Smooth muscle cell (in vitro differentiated cells): Measurements from ENCODE around the gene STPG3. TPM values are rescaled to one million over a fixed set of nuclear protein-coding genes. Genes with fewer than 3 reads are reported as not detected.

ENCODE experiments used
- DNase-seq: peaks from one replicate; lab custom pipeline; 2025; ENCODE audit not compliant: unreplicated experiment; lab: John Stamatoyannopoulos, UW
- H2AFZ ChIP-seq: fragments of 200-600 bp; sonication (generic); 2 replicates; pipeline ENCODE4 v1.6.0; 2016; ENCODE audit warnings: antibody characterized with exemption, low read depth, mild to moderate bottlenecking
- H3F3A ChIP-seq: fragments of 200-600 bp; sonication (generic); 2 replicates; pipeline ENCODE4 v1.6.0; 2017; ENCODE audit warnings: antibody characterized with exemption, low read depth
- H3K27ac ChIP-seq: fragments of 200-600 bp; sonication (generic); 2 replicates; pipeline ENCODE4 v1.5.1; 2016; ENCODE audit warnings: low read depth, mild to moderate bottlenecking
- H3K27me3 ChIP-seq: fragments of 200-600 bp; sonication (generic); 2 replicates; pipeline ENCODE4 v1.6.1; 2016; ENCODE audit warnings: low read depth, mild to moderate bottlenecking
- H3K36me3 ChIP-seq: fragments of 200-600 bp; sonication (generic); 2 replicates; pipeline ENCODE4 v1.5.1; 2016; ENCODE audit warnings: low read depth
- H3K4me1 ChIP-seq: fragments of 200-600 bp; sonication (generic); 2 replicates; pipeline ENCODE4 v1.5.1; 2016; ENCODE audit warnings: low read depth
- H3K4me2 ChIP-seq: fragments of 200-600 bp; sonication (generic); 2 replicates; pipeline ENCODE4 v1.6.0; 2016; ENCODE audit warnings: mild to moderate bottlenecking
- H3K4me3 ChIP-seq: fragments of 200-600 bp; sonication (generic); 2 replicates; pipeline ENCODE4 v1.5.1; 2016; ENCODE audit warnings: mild to moderate bottlenecking
- H3K79me2 ChIP-seq: fragments of 200-600 bp; sonication (generic); 2 replicates; pipeline ENCODE4 v1.6.0; 2016; ENCODE audit warnings: low read depth, mild to moderate bottlenecking
- H3K9ac ChIP-seq: fragments of 200-600 bp; sonication (generic); 2 replicates; pipeline ENCODE4 v1.6.0; 2016; ENCODE audit warnings: low read depth
- H3K9me3 ChIP-seq: fragments of 200-600 bp; sonication (generic); replicated peaks from 2 replicates; pipeline ENCODE4 v1.5.1; 2016; ENCODE audit warnings: low read depth
- H4K20me1 ChIP-seq: fragments of 200-600 bp; sonication (generic); 2 replicates; pipeline ENCODE4 v1.6.0; 2016; ENCODE audit warnings: low read depth
- WGBS: methylation state at CpG from one replicate; pipeline ENCODE4 v1.1.7; 2016; ENCODE audit warnings: low lambda C conversion rate; 5-methylcytosine and 5-hydroxymethylcytosine counted together
- polyA plus RNA-seq: library from polyadenylated mRNA; unstranded; fragments of >200 nt; fragmentation: Nextera tagmentation; extraction: Ambion mirVana; gene quantifications from 2 replicates; pipeline ENCODE4 v1.2.1, GENCODE V29; 2016
- total RNA-seq: library from RNA; depleted of rRNA; stranded (reverse); fragments of >200 nt; gene quantifications from 2 replicates; pipeline ENCODE4 v1.2.3, GENCODE V29; 2014
- TF ChIP-seq, protein P1 (sequence below): fragments of 200-600 bp; sonication (generic); IDR thresholded peaks from 2 replicates; pipeline ENCODE4 v1.5.1; 2017; ENCODE audit warnings: borderline replicate concordance, mild to moderate bottlenecking, antibody characterized with exemption; ENCODE audit not compliant: insufficient read depth, poor library complexity, severe bottlenecking

STPG3 gene
- total and polyA plus RNA-seq, 2 experiments from 2014 or later, result not detected

GRCh38 chr9:137275588-137276472 is 24.7 kb downstream of the STPG3 start:
- WGBS, result 87% methylated on average over 21 of the region's 24 CpGs
- H3F3A ChIP-seq, result no peaks in the 10 kb centered on the region
- H4K20me1 ChIP-seq, result peaks cover 38% of the 10 kb centered on the region
- DNase-seq, result no peak
- TF ChIP-seq, protein P1, sequence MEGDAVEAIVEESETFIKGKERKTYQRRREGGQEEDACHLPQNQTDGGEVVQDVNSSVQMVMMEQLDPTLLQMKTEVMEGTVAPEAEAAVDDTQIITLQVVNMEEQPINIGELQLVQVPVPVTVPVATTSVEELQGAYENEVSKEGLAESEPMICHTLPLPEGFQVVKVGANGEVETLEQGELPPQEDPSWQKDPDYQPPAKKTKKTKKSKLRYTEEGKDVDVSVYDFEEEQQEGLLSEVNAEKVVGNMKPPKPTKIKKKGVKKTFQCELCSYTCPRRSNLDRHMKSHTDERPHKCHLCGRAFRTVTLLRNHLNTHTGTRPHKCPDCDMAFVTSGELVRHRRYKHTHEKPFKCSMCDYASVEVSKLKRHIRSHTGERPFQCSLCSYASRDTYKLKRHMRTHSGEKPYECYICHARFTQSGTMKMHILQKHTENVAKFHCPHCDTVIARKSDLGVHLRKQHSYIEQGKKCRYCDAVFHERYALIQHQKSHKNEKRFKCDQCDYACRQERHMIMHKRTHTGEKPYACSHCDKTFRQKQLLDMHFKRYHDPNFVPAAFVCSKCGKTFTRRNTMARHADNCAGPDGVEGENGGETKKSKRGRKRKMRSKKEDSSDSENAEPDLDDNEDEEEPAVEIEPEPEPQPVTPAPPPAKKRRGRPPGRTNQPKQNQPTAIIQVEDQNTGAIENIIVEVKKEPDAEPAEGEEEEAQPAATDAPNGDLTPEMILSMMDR, result no peak
- H3K79me2 ChIP-seq, result no peaks in the 10 kb centered on the region
- H2AFZ ChIP-seq, result no peak overlapping the region
- peaks cover 15% of the 10 kb centered on the region for H3K4me1 ChIP-seq
- H3K4me2 ChIP-seq, result no peak overlapping the region
- H3K27me3 ChIP-seq, result peaks cover 3% of the 10 kb centered on the region
- no peak overlapping the region for H3K27ac ChIP-seq
- H3K9me3 ChIP-seq, result no peaks in the 10 kb centered on the region
- no peak overlapping the region for H3K4me3 ChIP-seq
- H3K9ac ChIP-seq, result no peak overlapping the region
- no peaks in the 10 kb centered on the region for H3K36me3 ChIP-seq

GRCh38 chr9:137276473-137277328 is 25.6 kb downstream of the STPG3 start:
- WGBS, result 66% methylated on average over 30 of the region's 30 CpGs
- DNase-seq, result no peak
- Histone ChIP-seq H3K9ac (no peak overlapping the region), H4K20me1 (peaks cover 40% of the 10 kb centered on the region), H3K27me3 (peaks cover 12% of the 10 kb centered on the region), H3F3A (no peaks in the 10 kb centered on the region), H3K27ac (no peak overlapping the region), H3K9me3 (no peaks in the 10 kb centered on the region), H3K4me2 (peak overlapping the region; percentile 88), H3K4me1 (peaks cover 15% of the 10 kb centered on the region), H3K79me2 (no peaks in the 10 kb centered on the region), H3K36me3 (no peaks in the 10 kb centered on the region), H3K4me3 (peak overlapping the region; percentile 50), H2AFZ (no peak overlapping the region)
- TF ChIP-seq, protein P1, result no peak

- Histone ChIP-seq H3K4me3 (peak within 1 kb of the TSS; percentile 50), H2AFZ (no peak within 1 kb of the TSS), H3F3A (no peaks in the 10 kb centered on the region), H3K4me2 (peak within 1 kb of the TSS; percentile 88), H4K20me1 (peaks cover 39% of the 10 kb centered on the region), H3K4me1 (peaks cover 15% of the 10 kb centered on the region), H3K36me3 (no peaks in the 10 kb centered on the region), H3K27me3 (peaks cover 12% of the 10 kb centered on the region), H3K79me2 (no peaks in the 10 kb centered on the region), H3K27ac (no peak within 1 kb of the TSS), H3K9ac (no peak within 1 kb of the TSS), H3K9me3 (no peaks in the 10 kb centered on the region)
- TF ChIP-seq, protein P1, result no peak
- 38% methylated on average over 23 of the region's 25 CpGs for WGBS
- no peak for DNase-seq
Observed at GRCh38 chr9:137277329-137278041, 26.4 kb downstream of the STPG3 start, which contains the start of gene TOR4A. Gene TOR4A, plus strand, starts transcription at chr9:137277726. Its CDS starts 964 bp downstream, at chr9:137278690.
